A549 (cell line): Measurements from ENCODE around the gene PGM2L1. TPM values are rescaled to one million over a fixed set of nuclear protein-coding genes. Genes with fewer than 3 reads are reported as not detected.
A peak's percentile ranks its signal among the peaks of the same experiment; 100 is the strongest.

Experiments used
- BCL3 ChIP-seq: fragments of >200 bp; sonication (Bioruptor Twin); formaldehyde crosslinking; IDR thresholded peaks from 3 replicates; pipeline ENCODE4 v1.6.1; 2016
- BHLHE40 ChIP-seq: IDR thresholded peaks from 2 replicates; pipeline ENCODE4 v1.6.1; 2012; ENCODE audit warnings: low read depth, low read length, inconsistent platforms
- CBX2 ChIP-seq: fragments of 200-600 bp; sonication (generic); IDR thresholded peaks from 2 replicates; pipeline ENCODE4 v1.6.1; 2016; ENCODE audit warnings: low read depth, mild to moderate bottlenecking, borderline replicate concordance
- CEBPB ChIP-seq, 2 experiments: fragments of >200 bp in 1 of 2; sonication (Bioruptor Twin) in 1 of 2; formaldehyde crosslinking in 1 of 2; IDR thresholded peaks; 2 replicates each; pipeline ENCODE4 v1.6.1; 2012 to 2016
- CTCF ChIP-seq: fragments of >200 bp; sonication (Bioruptor Twin); formaldehyde crosslinking; IDR thresholded peaks from 3 replicates; pipeline ENCODE4 v1.5.1; 2016
- E2F6 ChIP-seq: IDR thresholded peaks from 2 replicates; pipeline ENCODE4 v1.6.1; 2012; ENCODE audit warnings: low read depth, borderline replicate concordance
- EP300 ChIP-seq, 2 experiments: fragments of >200 bp; sonication (Bioruptor Twin); formaldehyde crosslinking; IDR thresholded peaks; 2 replicates in 1 of 2; 3 replicates in 1 of 2; pipeline ENCODE4 v1.6.1; 2016 to 2017
- FOSB ChIP-seq: fragments of 250-450 bp; sonication (Bioruptor Pico); IDR thresholded peaks from 2 replicates; pipeline ENCODE4 v1.5.0; 2020; ENCODE audit warnings: mild to moderate bottlenecking, moderate library complexity
- FOXS1 ChIP-seq: fragments of 250-450 bp; sonication (Bioruptor Pico); IDR thresholded peaks from 2 replicates; pipeline ENCODE4 v1.5.0; 2020; ENCODE audit warnings: mild to moderate bottlenecking, moderate library complexity
- HES2 ChIP-seq: fragments of >200 bp; sonication (Bioruptor Twin); formaldehyde crosslinking; IDR thresholded peaks from 2 replicates; pipeline ENCODE4 v1.6.1; 2016
- HMGXB4 ChIP-seq: fragments of 250-450 bp; sonication (Bioruptor Pico); IDR thresholded peaks from 2 replicates; pipeline ENCODE4 v1.5.0; 2021; ENCODE audit warnings: mild to moderate bottlenecking, moderate library complexity, borderline replicate concordance
- HOXA7 ChIP-seq: fragments of 250-450 bp; sonication (Bioruptor Pico); IDR thresholded peaks from 2 replicates; pipeline ENCODE4 v1.5.0; 2020; ENCODE audit warnings: mild to moderate bottlenecking, moderate library complexity
- HOXB13 ChIP-seq: fragments of 250-450 bp; sonication (Bioruptor Pico); IDR thresholded peaks from 2 replicates; pipeline ENCODE4 v1.5.0; 2020; ENCODE audit warnings: low read depth, mild to moderate bottlenecking, moderate library complexity
- HOXB5 ChIP-seq: fragments of 250-450 bp; sonication (Bioruptor Pico); IDR thresholded peaks from 2 replicates; pipeline ENCODE4 v1.5.0; 2020; ENCODE audit warnings: mild to moderate bottlenecking, moderate library complexity
- JUN ChIP-seq, 2 experiments: fragments of >200 bp; sonication (Bioruptor Twin); formaldehyde crosslinking; IDR thresholded peaks; 2 replicates in 1 of 2; 3 replicates in 1 of 2; pipeline ENCODE4 v1.6.1; 2016 to 2017
- JUNB ChIP-seq: fragments of >200 bp; sonication (Bioruptor Twin); formaldehyde crosslinking; IDR thresholded peaks from 2 replicates; pipeline ENCODE4 v1.6.1; 2016
- KDM1A ChIP-seq: fragments of 200-600 bp; sonication (generic); IDR thresholded peaks from 2 replicates; pipeline ENCODE4 v1.6.1; 2016; ENCODE audit warnings: low read depth, mild to moderate bottlenecking
- KDM5A ChIP-seq: fragments of 200-600 bp; sonication (generic); IDR thresholded peaks from 2 replicates; pipeline ENCODE4 v1.6.1; 2016; ENCODE audit warnings: antibody characterized with exemption, mild to moderate bottlenecking
- MAFK ChIP-seq: fragments of 450-650 bp; IDR thresholded peaks from 2 replicates; pipeline ENCODE4 v1.6.1; 2014; ENCODE audit not compliant: partially characterized antibody
- MAX ChIP-seq: IDR thresholded peaks from 2 replicates; pipeline ENCODE4 v1.6.1; 2012
- NFE2L2 ChIP-seq: fragments of 150-350 bp; conservative IDR thresholded peaks from 2 replicates; pipeline ENCODE4 v1.6.1; 2014; ENCODE audit warnings: low read length
- NPAS2 ChIP-seq: fragments of 250-450 bp; sonication (Bioruptor Pico); IDR thresholded peaks from 2 replicates; pipeline ENCODE4 v1.8.0; 2022; ENCODE audit warnings: mild to moderate bottlenecking, moderate library complexity, borderline replicate concordance
- POLR2A ChIP-seq: IDR thresholded peaks from 2 replicates; pipeline ENCODE4 v1.6.1; 2012; ENCODE audit warnings: mild to moderate bottlenecking, low read length
- RAD21 ChIP-seq, 2 experiments: fragments of >200 bp in 1 of 2; sonication (Bioruptor Twin) in 1 of 2; formaldehyde crosslinking in 1 of 2; IDR thresholded peaks in 1 of 2; conservative IDR thresholded peaks in 1 of 2; 2 replicates in 1 of 2; 3 replicates in 1 of 2; pipeline ENCODE4 v1.6.1; 2012 to 2018; ENCODE audit warnings: inconsistent platforms in 1 of 2
- RARB ChIP-seq: fragments of 250-450 bp; sonication (Bioruptor Pico); IDR thresholded peaks from 2 replicates; pipeline ENCODE4 v1.8.0; 2021; ENCODE audit warnings: mild to moderate bottlenecking, moderate library complexity
- REST ChIP-seq: fragments of 200-600 bp; sonication (generic); IDR thresholded peaks from 2 replicates; pipeline ENCODE4 v1.6.1; 2016; ENCODE audit warnings: antibody characterized with exemption, mild to moderate bottlenecking, moderate library complexity
- RNF2 ChIP-seq: fragments of 200-600 bp; sonication (generic); IDR thresholded peaks from 2 replicates; pipeline ENCODE4 v1.6.1; 2016; ENCODE audit warnings: low read depth, mild to moderate bottlenecking, antibody characterized with exemption, moderate library complexity, borderline replicate concordance
- ZC3H11A ChIP-seq: fragments of 450-650 bp; IDR thresholded peaks from 2 replicates; pipeline ENCODE4 v1.6.1; 2014; ENCODE audit warnings: antibody characterized with exemption, mild to moderate bottlenecking
- ZNF302 ChIP-seq: fragments of 250-450 bp; sonication (Bioruptor Pico); IDR thresholded peaks from 2 replicates; pipeline ENCODE4 v1.9.0; 2021; ENCODE audit warnings: inconsistent platforms, mild to moderate bottlenecking, moderate library complexity
- ZSCAN20 ChIP-seq: fragments of 250-450 bp; sonication (Bioruptor Pico); IDR thresholded peaks from 2 replicates; pipeline ENCODE4 v1.8.0; 2022; ENCODE audit warnings: mild to moderate bottlenecking, moderate library complexity
- polyA plus RNA-seq, 4 experiments: library from polyadenylated mRNA; depleted of rRNA in 3 of 4; stranded (reverse); fragments of >200 nt; fragmentation: RNase III in 1 of 4; extraction: RNeasy Plus Mini Kit Qiagen cat#74134 plus additional on column Dnase treatment in 1 of 4; gene quantifications; 2 replicates in 3 of 4; 3 replicates in 1 of 4; pipeline ENCODE4 v1.2.3, GENCODE V29; 2011 to 2017

The PGM2L1 gene
- polyA plus RNA-seq, 2 of the 4 experiments (the other 2 are of a cell fraction) = 21.8 to 23.5 TPM

- no peak for TF ChIP-seq REST
- TF ChIP-seq ZSCAN20 = no peak
- TF ChIP-seq JUN (IDR thresholded peaks at IDR 0.05) = peak; percentile 85 to 88; a peak in 4 of 5 replicates
- TF ChIP-seq HOXB13 (CRISPR knock-in tag) = peak; percentile 73; the same call in 1 of the 2 replicates
- TF ChIP-seq ZNF302 (CRISPR knock-in tag) = no peak
- TF ChIP-seq RAD21 (conservative IDR thresholded peaks at IDR 0.05 in 1 of 2, IDR thresholded peaks at IDR 0.05 in 1 of 2) = peak in 1 of 2 experiments; percentile 49; a peak in 1 of 5 replicates
- no peak for TF ChIP-seq HOXA7
- no peak for TF ChIP-seq KDM5A
- TF ChIP-seq JUNB = peak; percentile 91
- peak; percentile 94 for TF ChIP-seq NFE2L2
- peak; percentile 92 to 93; a peak in 3 of 5 replicates for TF ChIP-seq EP300 (IDR thresholded peaks at IDR 0.05)
- no peak for TF ChIP-seq CBX2
- no peak for TF ChIP-seq FOSB (CRISPR knock-in tag)
- TF ChIP-seq RNF2 = no peak
- no peak for TF ChIP-seq CTCF
- TF ChIP-seq CEBPB (IDR thresholded peaks at IDR 0.05) = peak; percentile 75 to 87
- peak; percentile 75 for TF ChIP-seq MAX
- peak; percentile 63; the same call in 1 of the 2 replicates for TF ChIP-seq HES2
- TF ChIP-seq KDM1A = no peak
- TF ChIP-seq E2F6 = no peak
- TF ChIP-seq FOXS1 (CRISPR knock-in tag) = no peak
- TF ChIP-seq BHLHE40 = no peak
- no peak for TF ChIP-seq HMGXB4 (CRISPR knock-in tag)
- TF ChIP-seq NPAS2 (CRISPR knock-in tag) = no peak
- peak; percentile 99 for TF ChIP-seq MAFK
- no peak for TF ChIP-seq RARB (CRISPR knock-in tag)
- peak; percentile 0; the same call in 1 of the 2 replicates for TF ChIP-seq HOXB5
- TF ChIP-seq POLR2A = no peak
- TF ChIP-seq BCL3 = peak; percentile 58; the same call in 1 of the 3 replicates
- TF ChIP-seq ZC3H11A = no peak
- TF ChIP-seq, all 56 proteins: peak for 16
Observed at GRCh38 chr11:74288161-74288560, 110.1 kb downstream of the PGM2L1 start (continued).
